HuH-7.5 (cell line): ENCODE data around the gene KIAA0586.
"Not testable (repeated sequence)": the region's sequence is repeated elsewhere in the genome, so short reads cannot be mapped to it uniquely, and the experiment has no call there.

ENCODE experiments used
- DNase-seq: peaks from one replicate; pipeline ENCODE4 v3.0.0; 2011; ENCODE audit warnings: low spot score

Gene KIAA0586

GRCh38 chr14:58464652-58465051 is 37.1 kb downstream of the KIAA0586 start:
- no peak for DNase-seq

GRCh38 chr14:58465421-58465820 is 37.9 kb downstream of the KIAA0586 start:
- DNase-seq = peak; percentile 16

- no peak for DNase-seq
Observed at GRCh38 chr14:58466459-58466858, 38.9 kb downstream of the KIAA0586 start.

GRCh38 chr14:58467575-58467974 is 40.1 kb downstream of the KIAA0586 start:
- no peak for DNase-seq

GRCh38 chr14:58469309-58469708 is 41.8 kb downstream of the KIAA0586 start:
- DNase-seq = no peak

- no peak for DNase-seq
Observed at GRCh38 chr14:58476320-58476719, 48.8 kb downstream of the KIAA0586 start.

GRCh38 chr14:58477653-58478052 is 50.1 kb downstream of the KIAA0586 start:
- DNase-seq = no peak

- not testable (repeated sequence) for DNase-seq
Observed at GRCh38 chr14:58478329-58478728, 50.8 kb downstream of the KIAA0586 start.

- no peak for DNase-seq
Observed at GRCh38 chr14:58479975-58480374, 52.5 kb downstream of the KIAA0586 start.

- no peak for DNase-seq
Observed at GRCh38 chr14:58484176-58484575, 56.7 kb downstream of the KIAA0586 start.

- no peak for DNase-seq
Observed at GRCh38 chr14:58488550-58488949, 61.0 kb downstream of the KIAA0586 start.

GRCh38 chr14:58491593-58491992 is 64.1 kb downstream of the KIAA0586 start:
- no peak for DNase-seq

GRCh38 chr14:58492044-58492443 is 64.5 kb downstream of the KIAA0586 start:
- DNase-seq = no peak

GRCh38 chr14:58501214-58501816 is 73.8 kb downstream of the KIAA0586 start:
- peak; percentile 18 for DNase-seq

- DNase-seq = no peak
Observed at GRCh38 chr14:58513272-58513671, 85.8 kb downstream of the KIAA0586 start.

- no peak for DNase-seq
Observed at GRCh38 chr14:58517592-58517991, 90.1 kb downstream of the KIAA0586 start.

GRCh38 chr14:58525691-58526090 is 98.2 kb downstream of the KIAA0586 start:
- not testable (repeated sequence) for DNase-seq

- no peak for DNase-seq
Observed at GRCh38 chr14:58533446-58533845, 105.9 kb downstream of the KIAA0586 start.

- no peak for DNase-seq
Observed at GRCh38 chr14:58535044-58535443, 107.5 kb downstream of the KIAA0586 start.

GRCh38 chr14:58537004-58537403 is 109.5 kb downstream of the KIAA0586 start:
- no peak for DNase-seq

GRCh38 chr14:58540749-58541632 is 113.5 kb downstream of the KIAA0586 start:
- DNase-seq = no peak

GRCh38 chr14:58541633-58542022 is 114.1 kb downstream of the KIAA0586 start:
- no peak for DNase-seq

GRCh38 chr14:58543253-58543652 is 115.7 kb downstream of the KIAA0586 start:
- no peak for DNase-seq

GRCh38 chr14:58547649-58548048 is 120.1 kb downstream of the KIAA0586 start:
- DNase-seq = no peak
